ENCODE results near the gene ZMYND10. TPM values are rescaled to one million over a fixed set of nuclear protein-coding genes. Genes with fewer than 3 reads are reported as not detected.

The ZMYND10 gene
- total RNA-seq, 1 experiment from 2014 or later: 0.67 TPM

DNA sequence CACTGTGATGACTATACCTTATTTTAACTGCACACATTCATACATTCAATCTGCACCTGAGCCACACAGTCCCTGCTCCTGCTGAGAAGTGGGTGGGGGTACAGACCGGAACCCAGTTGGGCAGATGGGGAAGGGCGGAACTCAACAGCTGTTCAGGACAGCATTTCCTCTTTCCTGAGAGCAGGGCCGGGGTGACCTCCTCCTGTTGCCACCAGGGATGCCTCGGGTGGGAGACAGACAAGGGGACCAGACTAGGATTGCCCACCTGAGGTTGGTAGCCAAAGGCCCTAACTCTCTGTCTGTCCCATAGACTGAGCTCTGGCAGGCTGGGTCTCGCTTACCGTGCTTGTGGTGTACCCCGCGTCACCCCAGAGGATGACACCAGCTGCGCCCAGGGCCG lies 26.9 kb downstream of the ZMYND10 start:
- Histone ChIP-seq H3K4me1 (ENCODE audit: insufficient read depth, low read length, poor library complexity, severe bottlenecking) (peaks cover 3% of the 10 kb centered on the region), H3K27ac (ENCODE audit: low read depth, low read length, poor library complexity, severe bottlenecking) (no peak overlapping the region), H3K27me3 (replicated peaks; ENCODE audit: insufficient read depth, low read depth, low read length, poor library complexity) (no peaks in the 10 kb centered on the region), H3K9me3 (ENCODE audit: low read depth, low read length, poor library complexity, severe bottlenecking) (no peaks in the 10 kb centered on the region), H3K36me3 (ENCODE audit: insufficient read depth, low read length, poor library complexity, severe bottlenecking) (no peaks in the 10 kb centered on the region), H3K4me3 (ENCODE audit: low read depth, low read length, poor library complexity, severe bottlenecking) (no peak overlapping the region)
- no peak for TF ChIP-seq EZH2 (IDR thresholded peaks at IDR 0.05; ENCODE audit: borderline replicate concordance, low read depth, low read length, poor library complexity, severe bottlenecking)
- TF ChIP-seq, protein P1, sequence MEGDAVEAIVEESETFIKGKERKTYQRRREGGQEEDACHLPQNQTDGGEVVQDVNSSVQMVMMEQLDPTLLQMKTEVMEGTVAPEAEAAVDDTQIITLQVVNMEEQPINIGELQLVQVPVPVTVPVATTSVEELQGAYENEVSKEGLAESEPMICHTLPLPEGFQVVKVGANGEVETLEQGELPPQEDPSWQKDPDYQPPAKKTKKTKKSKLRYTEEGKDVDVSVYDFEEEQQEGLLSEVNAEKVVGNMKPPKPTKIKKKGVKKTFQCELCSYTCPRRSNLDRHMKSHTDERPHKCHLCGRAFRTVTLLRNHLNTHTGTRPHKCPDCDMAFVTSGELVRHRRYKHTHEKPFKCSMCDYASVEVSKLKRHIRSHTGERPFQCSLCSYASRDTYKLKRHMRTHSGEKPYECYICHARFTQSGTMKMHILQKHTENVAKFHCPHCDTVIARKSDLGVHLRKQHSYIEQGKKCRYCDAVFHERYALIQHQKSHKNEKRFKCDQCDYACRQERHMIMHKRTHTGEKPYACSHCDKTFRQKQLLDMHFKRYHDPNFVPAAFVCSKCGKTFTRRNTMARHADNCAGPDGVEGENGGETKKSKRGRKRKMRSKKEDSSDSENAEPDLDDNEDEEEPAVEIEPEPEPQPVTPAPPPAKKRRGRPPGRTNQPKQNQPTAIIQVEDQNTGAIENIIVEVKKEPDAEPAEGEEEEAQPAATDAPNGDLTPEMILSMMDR (conservative IDR thresholded peaks at IDR 0.05; ENCODE audit: low read depth, low read length): no peak
- DNase-seq (ENCODE audit: low spot score): no peak
- ChIA-PET POLR2A (ENCODE audit: low non-redundant PET) (no interaction called here), CTCF (no interaction called here)
- intact Hi-C loops (cut with micrococcal nuclease; ENCODE audit: unreplicated experiment): no loop called here
- no TSS peak for BruUV-seq (replicated peaks)

DNA sequence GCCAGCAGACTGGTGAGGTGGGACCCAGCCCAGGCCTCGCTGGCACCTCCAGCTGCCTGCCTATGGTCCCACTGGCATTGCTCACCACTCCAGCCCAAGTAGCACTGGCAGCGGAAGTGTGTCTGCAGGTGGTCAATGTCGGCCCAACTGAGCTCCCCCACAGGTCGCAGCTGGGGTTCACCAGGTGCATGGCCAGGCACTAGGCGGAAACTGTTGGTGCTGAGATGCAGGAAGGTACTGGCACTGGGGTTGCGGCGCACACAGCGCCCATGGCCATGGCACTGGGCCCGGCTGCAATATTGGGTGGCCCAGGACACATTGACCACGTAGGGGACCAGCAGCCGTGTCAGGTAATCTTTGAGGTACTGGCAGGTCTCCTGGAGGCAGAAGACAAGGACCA lies 27.4 kb downstream of the ZMYND10 start:
- ChIA-PET CTCF (no interaction called here), POLR2A (ENCODE audit: low non-redundant PET) (no interaction called here)
- no TSS peak for BruUV-seq (replicated peaks)
- no peak for DNase-seq (ENCODE audit: low spot score)
- intact Hi-C loops (cut with micrococcal nuclease; ENCODE audit: unreplicated experiment): no loop called here
- Histone ChIP-seq H3K36me3 (ENCODE audit: insufficient read depth, low read length, poor library complexity, severe bottlenecking) (no peaks in the 10 kb centered on the region), H3K4me3 (ENCODE audit: low read depth, low read length, poor library complexity, severe bottlenecking) (no peak overlapping the region), H3K9me3 (ENCODE audit: low read depth, low read length, poor library complexity, severe bottlenecking) (no peaks in the 10 kb centered on the region), H3K4me1 (ENCODE audit: insufficient read depth, low read length, poor library complexity, severe bottlenecking) (peaks cover 3% of the 10 kb centered on the region), H3K27ac (ENCODE audit: low read depth, low read length, poor library complexity, severe bottlenecking) (no peak overlapping the region), H3K27me3 (replicated peaks; ENCODE audit: insufficient read depth, low read depth, low read length, poor library complexity) (no peaks in the 10 kb centered on the region)
- TF ChIP-seq EZH2 (IDR thresholded peaks at IDR 0.05; ENCODE audit: borderline replicate concordance, low read depth, low read length, poor library complexity, severe bottlenecking): no peak
- TF ChIP-seq, protein P1 (conservative IDR thresholded peaks at IDR 0.05; ENCODE audit: low read depth, low read length): no peak

DNA sequence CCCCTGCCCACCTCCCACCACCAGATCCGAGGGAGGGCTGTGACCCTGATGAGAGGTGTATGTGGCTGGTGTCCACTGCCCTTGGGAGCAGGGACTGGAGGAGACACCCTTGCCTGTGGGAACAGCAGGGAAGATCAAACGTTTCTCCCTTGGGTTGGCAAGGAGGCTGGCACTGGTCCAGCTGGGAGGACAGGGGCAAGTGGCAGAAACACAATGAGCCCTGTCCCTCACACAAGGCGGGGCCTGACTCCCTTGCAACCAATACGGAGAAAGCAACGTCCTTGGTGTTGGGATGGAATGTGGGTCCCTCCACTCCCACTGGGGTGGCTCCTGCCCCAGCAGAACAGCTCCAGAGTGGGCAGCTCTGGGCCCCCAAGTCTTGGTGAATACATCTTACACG lies 28.2 kb downstream of the ZMYND10 start:
- Histone ChIP-seq H3K4me3 (ENCODE audit: low read depth, low read length, poor library complexity, severe bottlenecking) (no peak overlapping the region), H3K27ac (ENCODE audit: low read depth, low read length, poor library complexity, severe bottlenecking) (no peak overlapping the region), H3K4me1 (ENCODE audit: insufficient read depth, low read length, poor library complexity, severe bottlenecking) (peaks cover 3% of the 10 kb centered on the region), H3K36me3 (ENCODE audit: insufficient read depth, low read length, poor library complexity, severe bottlenecking) (no peaks in the 10 kb centered on the region), H3K27me3 (replicated peaks; ENCODE audit: insufficient read depth, low read depth, low read length, poor library complexity) (no peaks in the 10 kb centered on the region), H3K9me3 (ENCODE audit: low read depth, low read length, poor library complexity, severe bottlenecking) (no peaks in the 10 kb centered on the region)
- ChIA-PET CTCF (no interaction called here), POLR2A (ENCODE audit: low non-redundant PET) (no interaction called here)
- TF ChIP-seq, protein P1 (conservative IDR thresholded peaks at IDR 0.05; ENCODE audit: low read depth, low read length): no peak
- no peak for TF ChIP-seq EZH2 (IDR thresholded peaks at IDR 0.05; ENCODE audit: borderline replicate concordance, low read depth, low read length, poor library complexity, severe bottlenecking)
- DNase-seq (ENCODE audit: low spot score): no peak
- no TSS peak for BruUV-seq (replicated peaks)
- intact Hi-C loops (cut with micrococcal nuclease; ENCODE audit: unreplicated experiment): no loop called here

Measured in A673 (cell line).